HG03457 (cell line): ENCODE data around the gene TSTD1.
A peak's percentile ranks its signal among the peaks of the same experiment; 100 is the strongest.
"Not testable (repeated sequence)": the region's sequence is repeated elsewhere in the genome, so short reads cannot be mapped to it uniquely, and the experiment has no call there.

ENCODE experiments used
- ATAC-seq: cut with Tn5 transposase; IDR thresholded peaks from one replicate; pipeline ENCODE4 v1.9.1; 2021; ENCODE audit warnings: moderate number of reproducible peaks; ENCODE audit not compliant: unreplicated experiment

The TSTD1 gene

GRCh38 chr1:161037661-161038522, 872 bp downstream of the TSTD1 start:
- ATAC-seq: no peak

GRCh38 chr1:161033751-161034150, 5.0 kb downstream of the TSTD1 start:
- ATAC-seq: no peak

DNA sequence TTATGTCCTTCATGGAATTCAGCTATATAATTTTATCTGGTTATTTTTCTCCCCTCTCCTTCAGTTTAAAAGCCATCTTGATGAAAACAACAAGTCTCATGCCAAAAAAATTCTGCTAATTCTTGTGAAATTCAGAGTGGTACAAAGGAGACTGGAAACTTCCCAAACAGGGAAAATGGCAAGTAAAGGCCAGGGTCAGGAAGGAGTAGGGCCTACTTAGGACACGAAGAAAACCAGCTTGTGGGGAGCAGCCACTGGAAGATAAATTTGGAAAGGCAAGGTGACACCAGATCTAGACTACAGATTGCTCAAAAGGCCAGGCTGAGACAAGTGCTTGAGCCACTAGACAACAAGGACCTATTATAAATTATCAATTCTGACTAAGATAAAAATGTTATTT, 6.4 kb downstream of the TSTD1 start:
- no peak for ATAC-seq

- ATAC-seq: no peak
Measured at GRCh38 chr1:161031874-161032273, 6.9 kb downstream of the TSTD1 start.

DNA sequence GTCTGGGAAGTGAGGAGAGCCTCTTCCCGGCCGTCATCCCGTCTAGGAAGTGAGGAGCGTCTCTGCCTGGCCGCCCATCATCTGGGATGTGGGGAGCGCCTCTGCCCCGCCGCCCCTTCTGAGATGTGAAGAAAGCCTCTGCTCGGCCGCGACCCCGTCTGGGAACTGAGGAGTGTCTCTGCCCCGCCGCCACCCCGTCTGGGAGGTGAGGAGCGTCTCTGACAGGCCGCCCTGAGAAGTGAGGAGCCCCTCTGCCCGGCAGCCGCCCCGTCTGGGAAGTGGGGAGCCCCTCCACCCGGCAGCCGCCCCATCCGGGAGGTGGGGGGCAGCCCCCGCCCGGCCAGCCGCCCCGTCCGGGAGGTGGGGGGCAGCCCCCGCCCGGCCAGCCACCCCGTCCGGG, 9.3 kb downstream of the TSTD1 start:
- ATAC-seq: not testable (repeated sequence)

DNA sequence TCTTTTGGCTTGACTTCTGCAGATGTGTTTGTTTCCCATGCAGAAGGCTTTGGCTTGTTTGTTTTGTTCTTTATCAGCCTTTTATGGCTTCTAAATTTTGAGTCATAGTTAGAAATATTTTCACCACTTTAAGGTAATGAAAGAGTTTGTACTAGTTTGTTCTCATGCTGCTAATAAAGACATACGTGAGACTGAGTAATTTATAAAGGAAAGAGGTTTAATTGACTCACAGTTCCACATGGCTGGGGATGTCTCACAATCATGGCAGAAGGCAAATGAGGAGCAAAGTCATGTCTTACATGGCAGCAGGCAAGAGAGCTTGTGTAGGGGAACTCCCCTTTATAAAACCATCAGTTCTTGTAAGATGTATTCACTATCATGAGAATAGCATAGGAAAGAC, 11.8 kb downstream of the TSTD1 start:
- ATAC-seq: not testable (repeated sequence)

GRCh38 chr1:161022432-161022831, 16.3 kb downstream of the TSTD1 start:
- not testable (repeated sequence) for ATAC-seq

- ATAC-seq: no peak
Measured at GRCh38 chr1:161021970-161022353, 16.8 kb downstream of the TSTD1 start.

GRCh38 chr1:161021165-161021969, 17.4 kb downstream of the TSTD1 start:
- peak; percentile 70 for ATAC-seq

- peak; percentile 23 for ATAC-seq
Measured at GRCh38 chr1:161020509-161021164, 18.1 kb downstream of the TSTD1 start, which contains the start of gene F11R. Gene F11R, minus strand, starts transcription at chr1:161021152. Its CDS starts 79 bp downstream, at chr1:161021073.

DNA sequence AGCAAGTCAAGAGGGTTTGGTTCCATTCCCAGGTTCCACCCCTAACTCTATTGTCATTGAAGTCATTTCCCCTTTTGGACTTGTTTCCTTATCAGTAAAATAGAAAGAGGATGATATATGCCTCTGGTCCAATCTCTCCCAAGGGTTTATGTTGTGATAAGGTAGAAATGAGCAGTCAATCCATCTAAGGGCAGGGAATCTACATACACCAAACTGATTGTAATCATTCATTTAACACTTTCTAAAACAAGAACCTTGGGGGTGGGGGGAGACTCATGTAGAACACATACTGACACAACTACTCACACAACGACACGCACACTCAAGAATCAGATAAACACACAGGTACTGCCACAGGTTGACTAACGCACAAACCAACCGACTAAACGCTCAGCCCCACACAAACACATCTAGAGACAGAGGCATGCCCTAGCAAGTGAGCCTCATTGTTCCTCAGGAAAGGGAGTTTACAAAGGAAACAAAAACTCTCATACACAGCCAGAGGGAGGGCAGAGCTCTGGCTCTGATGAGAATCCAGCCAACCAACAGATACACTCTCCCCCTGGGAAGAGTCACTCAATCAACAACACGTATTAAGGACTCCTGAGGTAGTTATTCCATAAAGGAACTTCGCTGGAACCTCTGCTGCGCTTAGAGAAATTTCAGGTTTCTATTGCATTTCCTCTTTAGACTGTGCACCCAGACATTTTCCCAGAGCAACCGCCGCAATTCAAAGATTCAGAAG, 18.8 kb downstream of the TSTD1 start:
- ATAC-seq: no peak

- ATAC-seq: not testable (repeated sequence)
Measured at GRCh38 chr1:161019111-161019660, 19.6 kb downstream of the TSTD1 start.

DNA sequence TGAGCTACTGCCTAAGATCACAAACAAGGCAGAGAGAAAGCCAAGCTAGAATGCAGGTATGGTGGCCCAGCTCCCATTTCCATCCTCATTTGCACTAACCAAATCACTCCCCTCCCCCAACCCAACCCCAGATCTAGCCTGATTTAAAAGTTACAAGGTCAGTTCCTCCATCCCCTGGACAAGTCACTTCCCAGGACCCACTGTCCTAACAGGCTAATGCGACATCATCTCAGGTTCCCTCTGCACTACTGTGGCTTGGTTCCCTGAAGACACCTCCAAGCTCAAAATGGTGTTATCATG, 20.2 kb downstream of the TSTD1 start:
- no peak for ATAC-seq

GRCh38 chr1:161017756-161018630, 20.8 kb downstream of the TSTD1 start:
- ATAC-seq: no peak

- ATAC-seq: not testable (repeated sequence)
Measured at GRCh38 chr1:161017181-161017580, 21.6 kb downstream of the TSTD1 start.

GRCh38 chr1:161016683-161017082, 22.1 kb downstream of the TSTD1 start:
- ATAC-seq: not testable (repeated sequence)

DNA sequence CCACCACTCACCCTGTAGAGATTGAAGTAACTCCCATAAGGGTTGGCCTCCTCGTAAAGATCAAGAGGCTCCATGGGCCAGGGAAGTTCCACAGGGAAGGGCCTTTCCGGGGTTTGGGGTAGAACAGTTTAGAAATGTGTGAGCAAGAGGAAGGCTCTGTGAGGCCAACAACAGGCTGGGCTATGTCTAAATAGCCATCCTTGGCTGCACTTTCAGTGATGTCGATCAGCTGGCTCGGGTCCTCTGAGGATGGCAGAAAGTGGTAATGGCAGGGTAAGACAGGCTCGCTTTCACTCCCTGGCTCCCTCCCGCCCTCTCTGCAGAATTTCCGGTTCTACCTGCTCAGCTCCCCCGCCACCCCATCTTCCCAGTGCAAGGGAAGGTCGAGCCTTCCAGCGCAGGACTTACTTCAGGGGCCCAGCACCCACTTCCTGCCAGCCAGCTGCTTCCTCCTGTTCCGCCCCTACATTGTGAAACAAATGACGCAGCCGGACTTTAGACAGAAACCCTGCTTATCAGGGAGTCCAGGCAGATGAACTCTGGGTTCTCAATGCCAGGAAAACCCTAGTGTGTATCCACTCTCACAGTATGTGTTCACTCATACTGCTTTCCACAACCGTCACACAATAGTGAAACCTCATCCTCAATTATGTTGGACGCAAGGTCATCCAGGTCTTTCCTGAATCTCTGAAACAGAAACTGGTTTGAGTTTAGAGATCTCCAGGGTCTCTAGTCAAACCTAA, 25.1 kb downstream of the TSTD1 start:
- peak; percentile 64 for ATAC-seq

DNA sequence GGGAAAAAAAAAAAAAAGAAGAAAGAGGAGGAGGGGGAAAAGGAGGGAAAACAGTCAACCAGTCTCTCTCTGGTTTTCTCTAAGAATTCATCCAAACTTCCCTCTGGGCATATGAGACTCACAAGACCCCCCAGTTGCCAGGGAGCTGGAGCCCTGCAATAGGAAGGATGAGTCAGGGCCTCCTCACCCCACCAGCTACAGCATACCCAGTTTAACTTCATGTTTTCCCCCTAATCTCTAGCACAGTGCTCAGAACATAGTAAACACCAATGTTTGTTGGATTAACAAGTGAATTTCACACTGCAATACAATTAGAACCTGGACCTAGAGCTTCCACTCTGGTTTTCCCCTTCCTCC, 25.7 kb downstream of the TSTD1 start:
- ATAC-seq: no peak

DNA sequence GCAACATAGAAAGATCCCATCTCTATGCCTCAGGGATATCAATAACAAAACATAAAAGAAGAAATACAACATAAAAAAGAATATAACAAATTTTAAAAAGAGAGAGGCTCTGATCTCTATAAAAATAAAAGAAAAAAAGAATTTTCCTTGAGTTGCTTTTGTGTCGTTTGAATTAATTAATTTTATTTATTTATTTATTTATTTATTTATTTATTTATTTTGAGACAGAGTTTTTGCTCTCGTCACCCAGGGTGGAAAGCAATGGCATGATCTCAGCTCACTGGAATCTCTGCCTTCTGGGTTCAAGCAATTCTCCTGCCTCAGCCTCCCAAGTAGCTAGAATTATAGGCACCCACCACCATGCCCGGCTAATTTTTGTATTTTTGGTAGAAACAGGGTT, 26.3 kb downstream of the TSTD1 start:
- ATAC-seq: no peak
